ENCODE data around the gene SPDYE5. TPM values are rescaled to one million over a fixed set of nuclear protein-coding genes. Genes with fewer than 3 reads are reported as not detected.
"Not testable (repeated sequence)": the region's sequence is repeated elsewhere in the genome, so short reads cannot be mapped to it uniquely, and the experiment has no call there.

SPDYE5 gene
- not detected in 2 replicates for total RNA-seq

DNA sequence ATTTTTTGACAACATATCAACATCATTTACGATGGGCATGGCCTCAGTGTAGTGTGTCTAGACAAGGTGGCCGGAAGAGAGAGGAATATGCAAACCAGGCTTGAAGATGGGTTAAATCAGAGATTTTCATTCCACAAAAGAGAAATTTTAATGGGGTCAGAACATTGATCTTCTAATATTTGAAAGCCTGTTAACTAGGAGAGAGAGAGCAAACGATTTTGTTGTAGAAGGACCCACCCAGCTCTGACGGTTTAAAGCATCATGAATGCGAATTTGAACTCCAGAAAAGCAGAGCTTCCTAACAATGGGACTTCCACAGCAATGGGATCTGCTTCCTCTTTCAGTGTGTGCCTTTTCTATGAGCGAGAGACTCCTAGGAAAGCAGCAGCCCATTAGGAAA lies at the start of gene SPDYE5:
TSS of gene SPDYE5 (plus strand) at position 301 of the 400 bp plus-strand sequence. CDS start 1,728 bp downstream, outside the sequence.
- DNase-seq = not testable (repeated sequence)

DNA sequence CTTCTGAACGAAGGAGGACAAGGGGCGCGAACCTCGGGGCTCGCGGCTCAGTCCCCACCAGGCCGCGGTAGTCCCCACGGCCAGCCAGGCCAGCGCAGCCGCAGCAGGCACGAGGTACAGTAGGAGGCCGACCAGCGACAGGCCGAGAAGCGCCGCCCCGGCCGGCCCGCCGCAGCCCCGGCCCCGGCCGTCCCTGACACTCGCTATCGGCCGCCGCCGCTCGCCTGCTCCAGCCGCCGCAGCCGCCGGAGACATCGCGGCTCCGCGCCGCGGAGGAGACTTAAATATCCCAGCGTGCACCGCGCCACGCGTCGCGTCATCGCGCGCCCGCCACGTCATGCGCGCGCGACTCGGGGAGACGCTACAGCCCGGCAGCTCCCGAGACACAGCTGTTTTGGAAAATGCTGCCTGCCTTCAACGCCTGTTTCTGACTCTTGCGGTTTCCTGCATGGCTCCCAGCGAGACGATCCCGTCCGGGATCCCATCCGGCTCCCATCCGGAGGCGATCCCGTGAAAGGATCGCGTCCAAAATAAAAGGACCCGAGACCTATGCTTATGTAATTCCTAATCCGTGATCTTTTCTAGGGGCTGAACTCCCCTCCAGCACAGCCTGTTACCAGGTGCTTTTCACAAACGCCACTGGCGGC lies 49.5 kb upstream of the SPDYE5 start:
- peak; percentile 32 for DNase-seq

GRCh38 chr7:75449946-75450345 lies 42.2 kb upstream of the SPDYE5 start:
- DNase-seq = not testable (repeated sequence)

- not testable (repeated sequence) for DNase-seq
These were observed 39.6 kb upstream of the SPDYE5 start for GRCh38 chr7:75452494-75452955.

DNA sequence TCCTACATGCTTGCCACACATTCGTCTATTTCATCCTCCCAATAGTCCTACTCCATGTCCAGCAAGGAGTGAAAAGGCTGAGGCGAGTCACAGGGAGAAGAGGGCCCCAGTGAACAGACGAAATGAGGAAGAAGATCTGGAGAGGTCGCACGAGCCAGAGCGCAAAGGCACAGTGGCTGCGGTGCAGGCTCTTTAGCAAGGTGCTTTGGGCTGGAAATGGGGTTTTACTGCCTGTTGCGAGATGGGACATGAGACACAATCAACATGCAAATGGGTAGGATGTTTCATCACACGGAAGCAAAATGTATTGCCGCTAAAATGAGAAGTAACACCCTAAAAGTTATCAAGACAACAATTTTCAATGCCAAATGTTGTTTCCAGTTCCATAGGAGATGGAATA lies 35.7 kb upstream of the SPDYE5 start:
- not testable (repeated sequence) for DNase-seq

GRCh38 chr7:75458034-75458433 lies 34.1 kb upstream of the SPDYE5 start:
- DNase-seq = not testable (repeated sequence)

- DNase-seq = not testable (repeated sequence)
These were observed 31.6 kb upstream of the SPDYE5 start for GRCh38 chr7:75460541-75460940.

- not testable (repeated sequence) for DNase-seq
These were observed 22.0 kb upstream of the SPDYE5 start for GRCh38 chr7:75470166-75470565.

DNA sequence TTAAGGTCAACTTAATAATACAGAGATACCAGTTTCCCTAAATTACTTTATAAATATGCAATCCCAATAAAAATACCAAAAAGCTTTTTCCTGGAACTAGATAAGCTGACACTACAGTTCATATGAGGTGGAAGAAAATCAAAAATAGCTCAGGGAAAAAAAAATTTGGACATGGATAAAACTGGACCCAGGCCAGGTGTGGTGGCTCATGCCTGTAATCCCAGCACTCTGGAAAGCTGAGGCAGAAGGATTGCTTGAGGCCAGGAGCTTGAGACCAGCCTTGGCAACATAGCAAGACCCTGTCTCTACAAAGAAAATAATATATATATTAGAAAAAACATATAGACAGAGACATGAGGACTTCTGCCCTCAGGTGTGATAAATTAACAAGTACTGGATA lies 14.7 kb upstream of the SPDYE5 start:
- not testable (repeated sequence) for DNase-seq

DNA sequence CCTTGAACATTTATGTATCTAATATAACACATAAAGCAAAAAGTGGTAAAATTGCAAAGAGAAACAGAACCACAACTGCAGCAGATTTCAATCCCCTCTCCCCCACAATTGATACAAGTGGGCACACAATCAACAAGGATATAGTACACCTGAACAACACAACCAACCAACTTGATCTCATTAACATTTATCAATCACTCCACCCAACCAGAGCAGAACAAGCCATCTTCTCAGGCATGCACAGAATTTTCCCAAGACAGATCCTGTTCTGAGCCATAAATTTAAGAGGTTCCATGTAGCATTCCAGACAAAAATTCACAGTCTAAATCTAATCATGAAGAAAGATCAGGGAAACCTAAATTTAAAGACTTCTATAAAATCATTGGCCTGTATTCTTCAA lies 11.8 kb upstream of the SPDYE5 start:
- not testable (repeated sequence) for DNase-seq

DNA sequence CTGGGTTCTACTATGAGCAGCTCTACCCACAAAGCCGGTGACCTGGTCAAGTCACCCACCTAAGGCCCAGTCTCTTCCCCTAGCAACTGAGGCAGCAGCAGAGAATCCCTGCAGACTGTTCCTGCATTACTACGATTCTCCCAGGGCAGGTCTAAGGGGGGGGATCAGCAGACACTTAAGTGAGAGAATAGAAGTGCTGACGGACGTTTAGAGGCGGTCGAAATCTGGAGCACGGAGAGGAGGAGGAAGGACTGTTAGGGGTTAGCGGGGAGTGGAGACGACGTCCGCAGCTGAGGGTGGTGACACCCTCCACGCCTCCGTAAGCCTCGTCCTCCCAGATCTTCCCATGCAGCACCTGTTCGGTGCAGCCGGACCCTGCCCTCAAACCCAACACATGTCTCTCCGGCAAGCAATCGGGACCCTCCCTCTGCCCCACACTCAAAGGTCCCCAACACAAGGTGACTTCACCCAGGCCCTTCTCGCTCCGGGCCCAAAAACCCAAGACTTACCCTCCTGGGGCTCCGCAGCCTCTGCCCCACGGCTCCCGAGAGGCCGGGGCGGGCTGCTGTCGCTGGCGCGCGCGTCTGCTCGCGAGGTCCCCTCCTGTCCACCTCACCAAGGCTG lies 6.7 kb upstream of the SPDYE5 start:
- DNase-seq = peak; percentile 17

DNA sequence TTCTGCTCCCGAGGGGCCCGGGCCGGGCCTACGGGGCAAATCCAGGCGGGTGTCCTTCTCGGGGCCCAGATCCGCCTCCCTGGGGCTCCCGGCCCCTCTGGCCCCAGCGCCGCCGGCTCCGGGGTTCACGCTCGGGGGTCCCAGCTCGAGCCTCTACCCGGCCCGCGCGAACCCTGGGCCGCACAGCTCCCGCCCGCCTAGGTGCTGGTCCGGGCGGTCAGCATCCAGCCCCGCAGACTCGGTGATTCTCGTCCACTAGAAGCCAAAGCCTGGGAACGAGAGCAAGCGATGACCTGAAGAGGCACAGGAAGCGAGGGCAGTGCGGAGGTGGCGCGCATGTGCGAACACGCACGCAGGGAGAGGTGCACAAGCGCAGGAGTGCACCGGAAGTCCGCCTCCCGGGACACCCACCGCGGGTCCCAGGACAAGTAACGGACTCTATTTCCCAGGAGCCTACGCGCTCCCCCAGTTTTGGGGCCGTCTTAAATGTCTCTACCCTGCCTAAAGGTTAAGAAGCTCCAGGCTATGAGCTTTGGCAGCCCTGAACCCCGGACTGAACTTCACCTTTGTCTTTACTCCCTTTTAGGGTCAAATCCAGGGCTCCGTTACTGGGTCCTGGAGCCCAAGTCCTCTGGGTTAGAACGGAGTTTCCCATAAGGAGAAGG lies 6.0 kb upstream of the SPDYE5 start, which contains the start of gene POM121C:
TSS of gene POM121C (minus strand) at position 321 of the 665 bp plus-strand sequence. CDS start 44,803 bp downstream, outside the sequence.
- peak; percentile 85 for DNase-seq

DNA sequence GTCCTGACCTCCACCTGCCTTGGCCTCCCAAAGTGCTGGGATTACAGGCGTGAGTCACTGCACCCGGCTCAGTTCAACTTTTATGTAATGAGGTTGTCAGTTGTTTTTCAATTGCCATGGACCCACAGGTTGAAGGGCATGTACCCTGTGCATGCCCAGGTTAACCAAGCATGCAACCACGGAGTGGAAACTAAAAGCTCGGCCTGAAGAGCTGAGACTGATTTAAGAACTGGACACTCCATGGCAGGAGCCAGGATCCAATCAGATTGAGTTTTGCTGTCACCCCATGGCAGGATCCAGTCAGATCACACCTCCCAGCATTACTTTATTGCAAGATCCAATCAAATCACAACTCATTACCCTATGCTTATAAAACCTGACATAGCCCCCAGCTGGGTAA lies 16.9 kb downstream of the SPDYE5 start:
- not testable (repeated sequence) for DNase-seq

DNA sequence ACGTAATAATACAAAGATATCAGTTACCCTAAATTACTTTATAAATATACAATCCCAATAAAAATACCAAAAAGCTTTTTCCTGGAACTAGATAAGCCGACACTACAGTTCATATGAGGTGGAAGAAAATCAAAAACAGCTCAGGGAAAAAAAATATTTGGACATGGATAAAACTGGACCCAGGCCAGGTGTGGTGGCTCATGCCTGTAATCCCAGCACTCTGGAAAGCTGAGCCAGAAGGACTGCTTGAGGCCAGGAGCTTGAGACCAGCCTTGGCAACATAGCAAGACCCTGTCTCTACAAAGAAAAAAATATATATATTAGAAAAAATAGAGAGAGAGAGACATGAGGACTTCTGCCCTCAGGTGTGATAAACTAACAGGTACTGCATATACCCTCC lies 26.7 kb downstream of the SPDYE5 start:
- not testable (repeated sequence) for DNase-seq

DNA sequence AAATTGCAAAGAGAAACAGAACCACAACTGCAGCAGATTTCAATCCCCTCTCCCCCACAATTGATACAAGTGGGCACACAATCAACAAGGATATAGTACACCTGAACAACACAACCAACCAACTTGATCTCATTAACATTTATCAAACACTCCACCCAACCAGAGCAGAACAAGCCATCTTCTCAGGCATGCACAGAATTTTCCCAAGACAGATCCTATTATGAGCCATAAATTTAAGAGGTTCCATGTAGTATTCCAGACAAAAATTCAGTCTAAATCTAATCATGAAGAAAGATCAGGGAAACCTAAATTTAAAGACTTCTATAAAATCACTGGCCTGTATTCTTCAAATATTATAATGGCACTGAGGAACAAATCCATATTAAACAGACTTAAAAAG lies 29.6 kb downstream of the SPDYE5 start:
- DNase-seq = not testable (repeated sequence)

- peak; percentile 8 for DNase-seq
These were observed 35.2 kb downstream of the SPDYE5 start for GRCh38 chr7:75527224-75527722.

DNA sequence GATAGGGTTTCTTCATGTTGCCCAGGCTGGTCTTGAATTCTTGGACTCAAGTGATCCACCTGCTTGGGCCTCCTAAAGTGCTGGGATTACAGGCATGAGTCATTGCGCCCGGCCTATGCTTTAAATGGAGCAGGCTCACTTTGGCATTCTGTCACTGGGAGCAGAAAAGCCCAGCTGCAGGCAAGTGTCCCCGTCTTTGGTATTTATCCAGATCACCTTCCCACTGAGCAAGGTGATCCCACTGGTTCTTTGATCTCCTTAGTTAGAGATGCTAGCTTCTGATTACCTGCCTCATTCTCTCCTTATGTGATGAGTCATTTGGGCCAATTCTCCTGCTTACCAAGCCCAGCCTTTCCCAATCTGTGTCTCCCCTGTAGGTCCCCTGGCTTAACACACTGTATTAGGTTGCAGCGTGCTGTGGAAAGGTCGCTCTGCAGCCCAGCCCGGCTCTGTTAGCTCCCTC lies 39.3 kb downstream of the SPDYE5 start:
- no peak for DNase-seq

DNA sequence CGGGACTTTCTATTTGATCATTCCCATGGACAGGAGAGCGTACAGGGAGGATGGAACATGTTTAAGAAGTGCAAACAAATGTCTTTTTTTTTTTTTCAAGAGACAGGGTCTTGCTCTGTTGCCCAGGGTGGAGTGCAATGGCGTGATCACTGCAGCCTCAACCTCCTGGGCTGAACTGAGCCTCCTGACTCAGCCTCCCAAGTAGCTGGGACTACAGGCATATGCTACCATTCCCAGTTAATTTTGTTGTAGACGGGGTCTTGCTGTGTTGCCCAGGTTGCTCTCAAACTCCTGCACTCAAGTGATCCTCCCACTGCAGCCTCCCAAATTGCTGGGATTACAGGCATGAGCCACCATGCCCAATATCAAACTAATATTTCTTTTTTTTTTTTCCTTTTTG lies 40.5 kb downstream of the SPDYE5 start:
- no peak for DNase-seq

DNA sequence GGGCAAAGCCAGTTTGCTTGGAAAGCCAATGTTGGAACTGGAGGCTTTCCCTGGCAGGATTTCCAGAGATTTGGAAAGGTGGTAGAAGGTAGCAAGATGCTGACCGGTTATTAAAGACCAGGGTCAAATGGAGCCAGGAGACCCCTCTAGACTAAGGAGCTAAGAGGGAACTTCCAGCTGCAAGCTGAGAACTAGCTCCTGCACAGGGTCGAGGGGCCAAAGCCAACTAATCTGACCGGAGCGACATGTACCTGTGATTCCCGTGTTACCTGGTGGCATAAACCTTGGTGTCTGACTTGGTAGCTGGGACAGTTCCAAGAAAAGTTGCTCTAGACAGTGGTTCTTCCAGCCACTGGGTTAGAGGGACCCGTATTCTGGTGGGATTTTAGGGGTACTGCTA lies 41.8 kb downstream of the SPDYE5 start:
- DNase-seq = no peak

DNA sequence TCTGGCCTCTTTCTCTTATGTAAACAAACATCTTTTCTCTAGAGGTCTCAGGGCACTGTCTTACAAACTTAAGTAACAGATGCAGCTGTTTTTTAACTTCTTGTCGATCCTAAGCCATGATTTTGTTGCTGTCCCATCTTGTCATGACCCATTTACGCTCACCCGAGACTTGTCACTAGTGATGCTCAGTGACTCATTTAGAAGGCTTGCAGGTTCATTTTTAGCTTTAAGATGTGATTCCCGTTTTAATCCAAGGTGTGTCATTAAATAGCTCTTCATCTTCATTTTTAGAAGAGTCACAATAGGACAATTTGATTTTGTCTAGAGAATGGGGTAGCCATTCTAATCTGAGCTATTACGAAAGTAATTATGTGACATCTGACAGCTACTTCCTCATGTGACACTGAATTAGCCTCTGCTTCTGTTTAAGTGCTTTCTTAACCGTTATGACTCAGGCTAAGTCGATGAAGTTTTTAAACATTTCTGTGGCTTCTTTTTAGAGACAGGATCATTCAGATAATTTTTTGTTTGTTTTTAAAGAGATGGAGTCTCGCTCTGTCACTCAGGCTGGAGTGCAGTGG lies 42.7 kb downstream of the SPDYE5 start:
- no peak for DNase-seq

DNA sequence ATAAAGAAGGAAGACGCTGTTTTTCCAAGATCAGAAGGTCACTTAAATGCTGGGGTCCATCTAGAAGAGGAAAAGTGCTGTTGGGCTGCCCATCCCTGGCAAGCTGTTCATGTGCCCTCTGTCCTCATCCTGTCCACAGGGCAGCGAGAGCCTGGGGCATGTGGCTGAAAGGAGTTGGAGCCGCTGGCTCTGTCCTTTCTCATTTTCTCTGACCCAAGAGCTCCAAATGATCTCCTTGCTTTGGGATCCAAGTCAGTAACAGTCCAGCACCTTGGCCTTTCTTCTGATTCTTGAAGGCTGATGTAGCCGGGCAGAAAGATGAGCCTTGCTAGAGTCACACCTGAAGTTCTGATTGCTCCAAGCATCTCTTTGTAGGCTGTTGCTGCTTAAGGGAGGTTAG lies 44.4 kb downstream of the SPDYE5 start:
- no peak for DNase-seq

DNA sequence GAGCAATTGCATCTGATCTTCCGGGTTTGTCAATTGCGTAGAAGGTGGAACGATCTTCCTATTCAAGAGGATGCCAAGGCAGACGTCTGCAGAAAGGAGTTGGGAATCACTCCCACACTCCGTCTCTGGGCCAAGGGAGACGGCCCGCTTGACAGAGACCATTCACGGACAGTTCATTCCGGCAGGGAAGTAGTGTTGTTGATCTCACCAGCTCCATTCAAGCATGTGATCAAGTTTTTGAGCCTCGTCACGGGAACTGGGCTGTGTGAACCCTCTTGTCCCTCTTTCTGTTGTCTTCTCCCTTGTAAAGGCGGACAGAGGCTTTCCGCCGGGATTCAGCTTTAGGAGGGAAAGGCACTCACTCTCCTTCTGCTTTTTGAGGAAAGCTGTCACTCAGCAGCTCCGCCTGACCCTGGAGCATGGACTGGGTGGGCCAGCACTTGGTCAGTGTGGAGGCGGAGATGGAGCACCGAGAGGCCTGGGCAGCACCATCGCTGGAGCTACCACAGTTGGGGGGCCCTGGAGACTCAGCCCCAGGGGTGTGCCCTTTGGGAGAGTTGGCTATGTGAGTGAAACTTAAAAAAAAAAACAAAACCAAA lies 44.9 kb downstream of the SPDYE5 start:
- DNase-seq = no peak
